Brain microvascular endothelial cell (primary cell): Measurements from ENCODE around the gene IL16.

Experiments used
- DNase-seq: peaks from one replicate; pipeline ENCODE4 v3.0.0-alpha.2; 2020
- H3K27ac ChIP-seq: fragments of 250-450 bp; sonication (Bioruptor Pico); 2 replicates; pipeline ENCODE4 v1.5.1; 2020; ENCODE audit warnings: mild to moderate bottlenecking, moderate library complexity
- H3K27me3 ChIP-seq: fragments of 250-450 bp; sonication (Bioruptor Pico); replicated peaks from 2 replicates; pipeline ENCODE4 v1.5.1; 2020; ENCODE audit warnings: mild to moderate bottlenecking
- H3K36me3 ChIP-seq: fragments of 250-450 bp; sonication (Bioruptor Pico); replicated peaks from 2 replicates; pipeline ENCODE4 v1.5.1; 2020; ENCODE audit warnings: mild to moderate bottlenecking
- H3K4me3 ChIP-seq: 2 replicates; pipeline ENCODE4 v1.5.1; 2011; ENCODE audit warnings: low read depth, mild to moderate bottlenecking, control low read depth, low read length, moderate library complexity
- CTCF ChIP-seq: IDR thresholded peaks from 2 replicates; pipeline ENCODE4 v1.5.1; 2011; ENCODE audit warnings: low read depth, mild to moderate bottlenecking, moderate library complexity, low read length, control low read depth, inconsistent platforms; ENCODE audit errors: missing control alignments
- in situ Hi-C: cut with HindIII; loops from 2 replicates; pipeline ENCODE4 v1.10.0; 2017; ENCODE audit warnings: low sequenced_read_pairs, low pct_ligation_motif_present

The IL16 gene

DNA sequence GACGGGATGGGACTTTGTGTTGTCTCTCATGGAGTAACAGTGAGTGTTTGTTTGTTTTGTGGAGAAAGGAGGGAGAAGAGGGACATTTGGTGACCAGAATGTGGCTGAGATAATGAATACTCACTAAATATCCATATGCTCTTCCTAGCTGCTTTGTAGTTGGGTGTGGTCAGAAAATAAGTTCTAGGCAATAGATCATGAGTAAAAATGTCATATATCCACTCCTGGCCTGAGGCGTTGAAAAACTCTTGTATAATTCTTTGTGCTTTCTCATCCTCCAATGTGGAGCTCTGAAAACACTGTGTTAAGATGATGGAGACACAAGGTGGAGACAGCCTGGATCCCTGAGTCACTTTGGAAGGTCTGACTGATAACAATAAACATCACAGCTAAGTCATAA is 28.0 kb upstream of the IL16 start:
- no peak for DNase-seq
- Histone ChIP-seq H3K27ac (no peak overlapping the region), H3K27me3 (no peaks in the 10 kb centered on the region), H3K4me3 (no peak overlapping the region), H3K36me3 (no peaks in the 10 kb centered on the region)
- TF ChIP-seq CTCF: no peak
- in situ Hi-C loops: no loop called here

DNA sequence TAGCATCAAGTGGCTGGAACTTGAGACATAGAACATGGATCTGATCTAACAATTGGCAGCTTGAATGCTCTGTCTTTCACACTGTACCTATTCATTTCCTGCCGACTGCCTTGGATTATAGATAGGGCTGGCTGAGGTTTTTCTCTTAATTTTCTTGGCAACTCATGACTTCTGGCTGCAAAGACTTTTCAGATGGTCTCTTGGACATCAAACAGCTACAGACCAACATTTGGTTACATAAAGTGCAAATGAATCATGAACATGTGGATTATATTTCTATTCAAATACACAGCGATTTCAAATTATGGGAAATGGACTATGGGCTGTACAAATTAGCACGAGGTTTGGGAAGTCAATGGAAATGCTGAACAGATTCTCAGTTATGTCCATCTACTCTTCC is 26.2 kb upstream of the IL16 start:
- Histone ChIP-seq H3K27ac (no peak overlapping the region), H3K36me3 (no peaks in the 10 kb centered on the region), H3K27me3 (no peaks in the 10 kb centered on the region), H3K4me3 (no peak overlapping the region)
- no peak for DNase-seq
- TF ChIP-seq CTCF: no peak
- in situ Hi-C loops: no loop called here

DNA sequence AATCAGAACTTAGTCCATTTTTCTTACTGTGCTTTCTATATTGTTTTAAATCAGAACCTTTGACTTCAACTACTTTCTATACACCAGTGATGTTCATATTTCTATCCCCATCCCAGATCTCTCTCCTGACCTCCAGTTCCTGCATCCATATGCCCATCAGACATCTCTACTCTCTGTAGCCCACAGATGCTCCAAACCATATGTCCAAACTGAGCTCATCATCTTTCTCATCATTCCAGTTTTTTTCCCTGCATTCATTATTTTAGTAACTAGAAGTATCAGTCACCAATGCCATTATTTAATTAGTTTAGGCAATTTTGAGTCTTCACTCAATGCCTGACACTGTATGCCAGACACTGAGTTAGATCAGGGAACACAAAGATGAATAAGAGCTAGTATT is 25.4 kb upstream of the IL16 start:
- Histone ChIP-seq H3K27ac (no peak overlapping the region), H3K36me3 (no peaks in the 10 kb centered on the region), H3K4me3 (no peak overlapping the region), H3K27me3 (no peaks in the 10 kb centered on the region)
- in situ Hi-C loops: no loop called here
- no peak for DNase-seq
- TF ChIP-seq CTCF: no peak

DNA sequence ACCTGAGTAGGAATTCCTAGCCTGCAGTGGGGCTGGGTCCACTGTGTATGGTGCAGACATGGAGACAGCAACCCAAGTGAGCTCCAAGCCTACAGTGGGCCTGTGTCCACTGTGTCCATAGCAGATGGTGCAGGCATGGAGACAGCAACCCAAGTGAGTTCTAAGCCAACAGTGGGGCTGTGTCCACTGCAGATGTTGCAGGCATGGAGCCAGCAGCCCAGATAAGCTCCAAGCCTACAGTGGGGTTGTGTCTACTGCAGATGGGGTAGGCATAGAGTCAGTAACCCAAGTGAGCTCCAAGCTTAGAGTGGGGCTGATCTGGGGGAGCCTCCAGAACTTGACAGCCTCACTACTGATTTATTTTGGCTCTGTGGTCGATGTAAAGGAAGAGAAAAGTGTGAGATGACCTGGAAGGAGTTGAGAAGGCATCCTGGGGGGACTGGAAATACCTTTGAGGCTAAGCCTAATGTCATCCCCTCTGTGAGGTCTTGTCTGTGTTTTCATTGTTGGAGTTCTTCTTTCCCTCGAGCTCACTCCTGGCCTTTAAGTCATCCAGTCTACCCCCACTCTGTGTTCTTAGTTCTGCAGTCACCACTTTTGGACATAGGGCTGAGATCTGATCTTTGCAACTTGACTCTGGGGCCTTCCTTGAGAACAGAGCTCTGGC is 22.4 kb upstream of the IL16 start:
- H3K27ac ChIP-seq: no peak overlapping the region
- H3K36me3 ChIP-seq: no peaks in the 10 kb centered on the region
- no peaks in the 10 kb centered on the region for H3K27me3 ChIP-seq
- in situ Hi-C loops: no loop called here
- no peak overlapping the region for H3K4me3 ChIP-seq
- DNase-seq: no peak
- no peak for TF ChIP-seq CTCF

DNA sequence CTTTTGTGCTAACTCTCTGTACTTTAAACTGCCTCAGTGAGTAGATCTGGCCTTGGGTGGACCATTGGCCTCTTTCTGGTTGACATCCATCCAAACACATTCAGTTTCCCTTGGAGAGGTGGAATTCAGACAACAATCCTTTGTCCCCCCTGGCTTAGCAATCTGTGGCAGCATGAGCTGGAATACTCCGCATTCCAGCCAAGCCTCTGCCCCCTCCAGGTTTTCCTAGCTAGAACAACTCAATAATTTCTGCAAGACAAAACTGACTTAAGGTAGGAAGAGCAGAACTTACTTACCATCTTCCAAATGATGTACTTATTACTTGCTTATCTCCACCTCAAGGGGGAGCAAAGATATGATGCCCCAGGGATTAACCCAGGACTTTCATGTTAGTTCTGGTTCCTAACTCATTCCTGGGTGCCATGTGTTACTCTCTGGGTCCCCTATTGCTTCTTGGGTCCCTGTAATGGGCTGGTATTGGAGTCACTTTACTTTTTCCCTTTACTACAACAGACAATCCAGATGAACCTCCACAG is 21.8 kb upstream of the IL16 start:
- Histone ChIP-seq H3K4me3 (no peak overlapping the region), H3K36me3 (no peaks in the 10 kb centered on the region), H3K27ac (no peak overlapping the region), H3K27me3 (no peaks in the 10 kb centered on the region)
- no peak for DNase-seq
- in situ Hi-C loops: no loop called here
- TF ChIP-seq CTCF: peak; percentile 18

DNA sequence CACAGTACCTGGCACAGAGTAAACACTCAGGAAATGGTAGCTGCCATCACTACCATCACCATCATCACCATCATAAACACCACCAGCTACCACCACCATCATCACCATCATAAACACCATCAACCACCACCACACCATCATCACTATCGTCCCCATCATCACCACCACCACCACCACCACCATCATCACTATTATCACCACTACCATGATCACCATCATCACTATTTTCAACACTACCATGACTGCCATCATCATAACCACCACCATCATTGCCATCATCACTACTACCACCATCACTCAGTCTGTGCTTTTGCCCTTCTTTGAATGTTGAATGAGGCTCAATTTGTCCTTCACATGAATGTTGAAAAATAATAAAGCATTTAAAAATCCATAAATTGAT is 21.2 kb upstream of the IL16 start:
- TF ChIP-seq CTCF: no peak
- Histone ChIP-seq H3K27me3 (no peaks in the 10 kb centered on the region), H3K27ac (no peak overlapping the region), H3K36me3 (no peaks in the 10 kb centered on the region), H3K4me3 (no peak overlapping the region)
- in situ Hi-C loops: no loop called here
- DNase-seq: no peak
